PFSK-1 (cell line): ENCODE results near the gene KLK10.

Experiments
- FOXP2 ChIP-seq: optimal IDR thresholded peaks from 2 replicates; pipeline ENCODE3; 2011; ENCODE audit warnings: borderline replicate concordance, control low read depth, inconsistent platforms; ENCODE audit not compliant: insufficient read depth; ENCODE audit errors: extremely low read length, extremely low read depth
- POLR2AphosphoS5 ChIP-seq: IDR thresholded peaks from 2 replicates; pipeline ENCODE4 v1.6.1; 2012; ENCODE audit warnings: low read depth, mild to moderate bottlenecking, control low read depth, low read length, moderate library complexity
- SIN3A ChIP-seq: IDR thresholded peaks from 2 replicates; pipeline ENCODE4 v1.6.1; 2012; ENCODE audit warnings: mild to moderate bottlenecking, low read length, moderate library complexity, borderline replicate concordance; ENCODE audit not compliant: insufficient read depth
- TAF1 ChIP-seq: IDR thresholded peaks from 2 replicates; pipeline ENCODE4 v1.6.1; 2012; ENCODE audit warnings: low read length, control low read depth, borderline replicate concordance; ENCODE audit not compliant: insufficient read depth
- TF ChIP-seq, protein P1 (sequence below), 2 experiments: IDR thresholded peaks; 2 replicates each; pipeline versions ENCODE4 v1.6.1 to v1.8.0; 2011 to 2012; ENCODE audit warnings: low read depth in 2 of 2, low read length in 2 of 2, control low read depth in 1 of 2, inconsistent platforms in 1 of 2, mild to moderate bottlenecking in 1 of 2, moderate library complexity in 1 of 2; ENCODE audit not compliant: insufficient read depth in 1 of 2

Gene KLK10

DNA sequence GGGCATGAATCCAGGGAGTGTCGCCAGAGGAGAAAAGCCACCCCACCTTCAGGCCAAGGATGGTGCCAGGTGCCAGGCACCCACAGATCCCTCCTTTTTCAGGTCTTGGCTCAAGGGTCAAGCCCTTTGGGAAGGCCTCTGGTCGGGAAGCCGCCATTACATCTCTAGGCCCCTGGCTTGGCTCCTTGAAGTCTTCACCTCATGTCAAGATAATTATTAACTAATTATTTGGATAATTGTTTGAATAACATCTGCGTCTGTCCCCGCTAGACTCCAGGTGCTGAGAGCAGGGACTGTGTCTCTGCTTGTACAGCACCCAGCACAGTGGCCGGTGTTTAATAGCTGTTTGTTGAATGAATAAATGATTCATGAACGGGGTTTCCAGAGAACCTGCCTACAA lies 44.2 kb upstream of the KLK10 start:
- no peak for TF ChIP-seq POLR2AphosphoS5
- no peak for TF ChIP-seq FOXP2
- TF ChIP-seq TAF1 = no peak
- no peak for TF ChIP-seq SIN3A
- TF ChIP-seq, protein P1, sequence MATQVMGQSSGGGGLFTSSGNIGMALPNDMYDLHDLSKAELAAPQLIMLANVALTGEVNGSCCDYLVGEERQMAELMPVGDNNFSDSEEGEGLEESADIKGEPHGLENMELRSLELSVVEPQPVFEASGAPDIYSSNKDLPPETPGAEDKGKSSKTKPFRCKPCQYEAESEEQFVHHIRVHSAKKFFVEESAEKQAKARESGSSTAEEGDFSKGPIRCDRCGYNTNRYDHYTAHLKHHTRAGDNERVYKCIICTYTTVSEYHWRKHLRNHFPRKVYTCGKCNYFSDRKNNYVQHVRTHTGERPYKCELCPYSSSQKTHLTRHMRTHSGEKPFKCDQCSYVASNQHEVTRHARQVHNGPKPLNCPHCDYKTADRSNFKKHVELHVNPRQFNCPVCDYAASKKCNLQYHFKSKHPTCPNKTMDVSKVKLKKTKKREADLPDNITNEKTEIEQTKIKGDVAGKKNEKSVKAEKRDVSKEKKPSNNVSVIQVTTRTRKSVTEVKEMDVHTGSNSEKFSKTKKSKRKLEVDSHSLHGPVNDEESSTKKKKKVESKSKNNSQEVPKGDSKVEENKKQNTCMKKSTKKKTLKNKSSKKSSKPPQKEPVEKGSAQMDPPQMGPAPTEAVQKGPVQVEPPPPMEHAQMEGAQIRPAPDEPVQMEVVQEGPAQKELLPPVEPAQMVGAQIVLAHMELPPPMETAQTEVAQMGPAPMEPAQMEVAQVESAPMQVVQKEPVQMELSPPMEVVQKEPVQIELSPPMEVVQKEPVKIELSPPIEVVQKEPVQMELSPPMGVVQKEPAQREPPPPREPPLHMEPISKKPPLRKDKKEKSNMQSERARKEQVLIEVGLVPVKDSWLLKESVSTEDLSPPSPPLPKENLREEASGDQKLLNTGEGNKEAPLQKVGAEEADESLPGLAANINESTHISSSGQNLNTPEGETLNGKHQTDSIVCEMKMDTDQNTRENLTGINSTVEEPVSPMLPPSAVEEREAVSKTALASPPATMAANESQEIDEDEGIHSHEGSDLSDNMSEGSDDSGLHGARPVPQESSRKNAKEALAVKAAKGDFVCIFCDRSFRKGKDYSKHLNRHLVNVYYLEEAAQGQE (IDR thresholded peaks at IDR 0.05; ENCODE audit: insufficient read depth in 1 of 2, low read depth in 2 of 2, low read length in 2 of 2) = no peak

DNA sequence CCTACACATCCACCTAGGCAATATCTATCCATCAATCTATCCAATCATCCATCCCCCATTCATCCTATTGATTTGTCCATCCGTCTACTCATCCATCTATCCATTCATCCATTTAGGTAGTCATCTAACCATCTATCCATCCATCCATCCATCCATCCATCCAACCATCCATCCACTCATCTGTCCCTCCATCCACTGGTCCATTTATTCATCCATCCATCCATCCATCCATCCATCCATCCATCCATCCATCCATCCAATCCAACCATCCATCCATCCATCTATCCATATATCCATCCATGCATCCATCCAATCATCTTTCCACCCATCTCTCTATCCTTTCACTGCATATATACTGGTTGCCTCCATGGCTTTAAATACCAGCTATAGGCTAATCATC lies 41.5 kb upstream of the KLK10 start:
- TF ChIP-seq SIN3A = no peak
- no peak for TF ChIP-seq POLR2AphosphoS5
- TF ChIP-seq TAF1 = no peak
- TF ChIP-seq, protein P1 (IDR thresholded peaks at IDR 0.05; ENCODE audit: insufficient read depth in 1 of 2, low read depth in 2 of 2, low read length in 2 of 2) = no peak
- TF ChIP-seq FOXP2 = no peak

DNA sequence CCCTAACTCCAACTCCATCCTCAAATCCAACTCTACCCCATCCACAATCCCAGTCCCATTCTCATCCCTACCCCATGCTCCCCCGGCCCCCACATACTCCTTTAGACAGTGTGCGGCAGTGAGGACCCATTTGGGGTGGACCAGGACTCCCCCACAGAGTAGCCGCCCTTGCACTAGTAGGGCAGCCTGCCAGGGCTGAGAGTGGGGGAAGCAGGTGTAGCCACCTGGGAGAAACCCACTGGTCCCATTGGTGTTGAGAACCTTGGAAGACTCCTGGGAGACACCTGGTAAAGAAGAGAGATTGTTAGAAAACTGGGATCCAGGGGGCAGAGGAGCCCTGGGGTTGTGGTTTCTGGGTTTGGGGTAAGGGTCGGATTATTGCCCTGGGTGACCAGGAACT lies 40.8 kb upstream of the KLK10 start:
- TF ChIP-seq TAF1 (no peak), FOXP2 (no peak), SIN3A (no peak), POLR2AphosphoS5 (no peak)
- TF ChIP-seq, protein P1 (IDR thresholded peaks at IDR 0.05; ENCODE audit: insufficient read depth in 1 of 2, low read depth in 2 of 2, low read length in 2 of 2) = no peak

DNA sequence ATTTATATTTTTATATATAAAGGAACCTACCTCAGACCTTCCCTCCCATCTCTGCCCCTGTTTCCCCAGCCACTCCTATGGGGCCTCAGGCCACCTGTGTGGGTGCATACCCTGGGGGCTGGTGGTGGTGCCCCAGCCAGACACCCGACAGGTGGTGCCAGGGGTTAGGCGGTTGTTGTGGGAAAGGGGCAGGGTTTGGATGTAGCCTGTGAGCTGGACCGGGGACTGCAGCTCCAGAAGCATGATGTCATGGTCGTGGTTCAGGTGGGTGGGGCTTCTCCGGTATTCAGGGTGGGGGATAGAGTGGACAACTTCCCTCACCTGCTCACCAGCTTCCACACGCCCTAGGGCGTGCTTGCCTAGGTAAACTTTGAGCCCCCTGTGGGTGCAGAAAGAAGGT lies 40.2 kb upstream of the KLK10 start:
- TF ChIP-seq POLR2AphosphoS5 (no peak), FOXP2 (no peak), TAF1 (no peak), SIN3A (no peak)
- TF ChIP-seq, protein P1 (IDR thresholded peaks at IDR 0.05; ENCODE audit: insufficient read depth in 1 of 2, low read depth in 2 of 2, low read length in 2 of 2) = no peak

DNA sequence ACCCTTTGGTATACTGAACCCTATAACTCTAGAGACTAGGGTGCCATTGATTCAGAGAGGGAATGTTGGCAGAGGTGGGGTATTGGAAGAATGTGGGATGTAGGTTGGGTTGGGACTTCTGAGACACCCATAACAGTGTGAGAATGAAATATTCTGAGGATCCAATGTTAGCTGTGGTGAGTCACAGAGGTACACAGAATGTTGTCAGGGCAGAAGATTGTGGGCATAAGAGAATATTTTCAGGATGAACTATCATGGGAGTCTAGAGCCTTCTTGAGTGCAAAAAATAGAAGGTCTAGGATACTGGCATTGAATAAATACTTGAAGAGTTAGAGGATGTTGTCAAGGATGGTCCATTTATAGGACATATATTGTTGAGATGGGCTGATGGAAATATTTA lies 36.4 kb upstream of the KLK10 start:
- TF ChIP-seq TAF1 (no peak), POLR2AphosphoS5 (no peak), SIN3A (no peak), FOXP2 (no peak)
- TF ChIP-seq, protein P1 (IDR thresholded peaks at IDR 0.05; ENCODE audit: insufficient read depth in 1 of 2, low read depth in 2 of 2, low read length in 2 of 2) = no peak
